ENCODE results near the gene KIF5C. TPM values are rescaled to one million over a fixed set of nuclear protein-coding genes. Genes with fewer than 3 reads are reported as not detected.

Gene KIF5C
- total and polyA plus RNA-seq, 4 donors, result 0.06 to 0.25 (median 0.14) TPM

GRCh38 chr2:149056541-149057255, 181.7 kb downstream of the KIF5C start:
- 77% methylated on average over 6 of the region's 6 CpGs for WGBS
- no peak for DNase-seq (ENCODE audit: low spot score)

GRCh38 chr2:149057401-149057800, 182.4 kb downstream of the KIF5C start:
- no peak overlapping the region for H3K9ac ChIP-seq (ENCODE audit: low read depth in 1 of 2, low read length in 2 of 2)
- WGBS, result 56% methylated on average over 5 of the region's 5 CpGs

More at GRCh38 chr2:149056541-149057255, 181.7 kb downstream of the KIF5C start:
- Histone ChIP-seq H3K27ac (ENCODE audit: low read depth in 1 of 2, low read length in 2 of 2) (no peak overlapping the region), H3K4me3 (ENCODE audit: low read depth in 1 of 3, low read length in 3 of 3) (no peak overlapping the region), H3K9me3 (ENCODE audit: control insufficient read depth in 4 of 4, low read length in 3 of 4) (no peaks in the 10 kb centered on the region), H3K4me1 (ENCODE audit: control insufficient read depth in 4 of 4, insufficient read depth in 4 of 4, low read length in 3 of 4) (no peaks in the 10 kb centered on the region), H3K36me3 (ENCODE audit: control insufficient read depth in 4 of 4, insufficient read depth in 3 of 4, low read depth in 1 of 4, low read length in 3 of 4) (no peaks in the 10 kb centered on the region), H3K9ac (ENCODE audit: low read depth in 1 of 2, low read length in 2 of 2) (no peak overlapping the region), H3K27me3 (ENCODE audit: control insufficient read depth in 4 of 4, insufficient read depth in 4 of 4, low read length in 3 of 4) (no peaks in the 10 kb centered on the region)
- TF ChIP-seq JUND (IDR thresholded peaks at IDR 0.05) (no peak), RAD21 (IDR thresholded peaks at IDR 0.05) (no peak), MAX (IDR thresholded peaks at IDR 0.05) (no peak), GABPA (IDR thresholded peaks at IDR 0.05 in 1 of 2, conservative IDR thresholded peaks at IDR 0.05 in 1 of 2) (no peak), HNF4A (conservative IDR thresholded peaks at IDR 0.05) (no peak), NR2F2 (IDR thresholded peaks at IDR 0.05) (no peak), SP1 (IDR thresholded peaks at IDR 0.05) (no peak)

DNA sequence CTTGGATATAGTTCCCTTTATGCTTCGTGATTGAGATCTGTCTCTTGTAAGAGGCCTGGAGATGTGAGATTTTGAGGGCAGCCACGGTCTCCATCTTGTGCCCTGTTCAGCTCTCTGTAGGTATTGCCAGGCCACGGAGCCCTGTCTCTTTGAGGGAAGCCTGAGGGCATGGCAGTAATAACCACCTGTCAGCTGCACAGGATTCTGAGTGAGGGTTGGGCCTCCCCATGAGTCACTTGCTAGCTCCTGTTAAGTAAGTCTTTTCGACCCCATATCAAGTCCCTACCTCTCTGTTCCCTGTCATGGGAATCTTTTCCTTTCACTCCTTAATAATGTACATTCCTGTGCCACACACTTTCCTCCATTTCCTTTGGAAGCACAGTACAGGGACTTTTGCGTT, 183.9 kb downstream of the KIF5C start:
- no peak for DNase-seq (ENCODE audit: low spot score)
- 90% methylated on average over 5 of the region's 5 CpGs for WGBS
- Histone ChIP-seq H3K9ac (ENCODE audit: low read depth in 1 of 2, low read length in 2 of 2) (no peak overlapping the region), H3K4me1 (ENCODE audit: control insufficient read depth in 4 of 4, insufficient read depth in 4 of 4, low read length in 3 of 4) (no peaks in the 10 kb centered on the region), H3K4me3 (ENCODE audit: low read depth in 1 of 3, low read length in 3 of 3) (no peak overlapping the region), H3K27ac (ENCODE audit: low read depth in 1 of 2, low read length in 2 of 2) (no peak overlapping the region), H3K36me3 (ENCODE audit: control insufficient read depth in 4 of 4, insufficient read depth in 3 of 4, low read depth in 1 of 4, low read length in 3 of 4) (no peaks in the 10 kb centered on the region), H3K9me3 (ENCODE audit: control insufficient read depth in 4 of 4, low read length in 3 of 4) (no peaks in the 10 kb centered on the region), H3K27me3 (ENCODE audit: control insufficient read depth in 4 of 4, insufficient read depth in 4 of 4, low read length in 3 of 4) (no peaks in the 10 kb centered on the region)
- no peak for TF ChIP-seq RXRA (IDR thresholded peaks at IDR 0.05)
- no peak for TF ChIP-seq HNF4A (conservative IDR thresholded peaks at IDR 0.05)
- no peak for TF ChIP-seq HNF4G (IDR thresholded peaks at IDR 0.05)
- no peak for TF ChIP-seq CTCF (IDR thresholded peaks at IDR 0.05; ENCODE audit: low read depth, low read length, missing input control)
- no peak for TF ChIP-seq TAF1 (conservative IDR thresholded peaks at IDR 0.05)

More at GRCh38 chr2:149057401-149057800, 182.4 kb downstream of the KIF5C start:
- H3K9me3 ChIP-seq (ENCODE audit: control insufficient read depth in 4 of 4, low read length in 3 of 4), result no peaks in the 10 kb centered on the region
- H3K4me1 ChIP-seq (ENCODE audit: control insufficient read depth in 4 of 4, insufficient read depth in 4 of 4, low read length in 3 of 4), result no peaks in the 10 kb centered on the region
- no peak for DNase-seq (ENCODE audit: low spot score)
- no peak overlapping the region for H3K27ac ChIP-seq (ENCODE audit: low read depth in 1 of 2, low read length in 2 of 2)
- H3K36me3 ChIP-seq (ENCODE audit: control insufficient read depth in 4 of 4, insufficient read depth in 3 of 4, low read depth in 1 of 4, low read length in 3 of 4), result no peaks in the 10 kb centered on the region
- H3K4me3 ChIP-seq (ENCODE audit: low read depth in 1 of 3, low read length in 3 of 3), result no peak overlapping the region
- no peaks in the 10 kb centered on the region for H3K27me3 ChIP-seq (ENCODE audit: control insufficient read depth in 4 of 4, insufficient read depth in 4 of 4, low read length in 3 of 4)
- TF ChIP-seq JUND (IDR thresholded peaks at IDR 0.05), result no peak
- no peak for TF ChIP-seq FOXA1 (IDR thresholded peaks at IDR 0.05)
- no peak for TF ChIP-seq RAD21 (IDR thresholded peaks at IDR 0.05)
- TF ChIP-seq YY1 (IDR thresholded peaks at IDR 0.05), result no peak
- no peak for TF ChIP-seq CTCF (IDR thresholded peaks at IDR 0.05; ENCODE audit: low read depth, low read length, missing input control)
- TF ChIP-seq TAF1 (conservative IDR thresholded peaks at IDR 0.05), result no peak
- TF ChIP-seq RXRA (IDR thresholded peaks at IDR 0.05), result no peak
- TF ChIP-seq NR2F2 (IDR thresholded peaks at IDR 0.05), result no peak
- TF ChIP-seq EGR1 (IDR thresholded peaks at IDR 0.05; ENCODE audit: low read depth in 2 of 2), result no peak
